WTC11 (cell line): ENCODE results near the gene DSG2.

Source experiments
- AFF4 ChIP-seq: sonication (generic); formaldehyde crosslinking; IDR thresholded peaks from 2 replicates; pipeline ENCODE4 v1.8.1; 2023; ENCODE audit warnings: mild to moderate bottlenecking, missing genetic modification reagents, borderline replicate concordance
- ATF3 ChIP-seq: sonication (generic); formaldehyde crosslinking; conservative IDR thresholded peaks from 2 replicates; pipeline ENCODE4 v1.8.1; 2022; ENCODE audit warnings: mild to moderate bottlenecking, missing genetic modification reagents
- CTCF ChIP-seq: fragments of 200-600 bp; IDR thresholded peaks from 2 replicates; pipeline ENCODE4 v1.8.0; 2022; ENCODE audit warnings: antibody characterized with exemption
- E2F4 ChIP-seq: sonication (generic); formaldehyde crosslinking; IDR thresholded peaks from 2 replicates; pipeline ENCODE4 v1.8.1; 2022; ENCODE audit warnings: low read depth, mild to moderate bottlenecking, moderate library complexity, missing genetic modification reagents, borderline replicate concordance
- EMX1 ChIP-seq: fragments of 250-450 bp; sonication (Bioruptor Pico); IDR thresholded peaks from 2 replicates; pipeline ENCODE4 v1.8.0; 2021; ENCODE audit warnings: mild to moderate bottlenecking
- ERG ChIP-seq: fragments of 250-450 bp; sonication (Bioruptor Pico); IDR thresholded peaks from 2 replicates; pipeline ENCODE4 v1.8.0; 2021; ENCODE audit warnings: mild to moderate bottlenecking
- FOXJ3 ChIP-seq: sonication (generic); formaldehyde crosslinking; IDR thresholded peaks from 2 replicates; pipeline ENCODE4 v1.9.0; 2021; ENCODE audit warnings: missing genetic modification reagents, mild to moderate bottlenecking, borderline replicate concordance
- TCF7 ChIP-seq: sonication (generic); formaldehyde crosslinking; IDR thresholded peaks from 2 replicates; pipeline ENCODE4 v1.8.0; 2022; ENCODE audit warnings: mild to moderate bottlenecking, low read depth, missing genetic modification reagents, moderate library complexity
- USF1 ChIP-seq: sonication (generic); formaldehyde crosslinking; IDR thresholded peaks from 2 replicates; pipeline ENCODE4 v1.8.0; 2022; ENCODE audit warnings: mild to moderate bottlenecking, missing genetic modification reagents
- ZNF416 ChIP-seq: fragments of 250-450 bp; sonication (Bioruptor Pico); IDR thresholded peaks from 2 replicates; pipeline ENCODE4 v1.9.0; 2021; ENCODE audit warnings: mild to moderate bottlenecking, inconsistent platforms

- TF ChIP-seq ATF3 (no peak), CTCF (no peak), ERG (CRISPR knock-in tag) (no peak), ZNF416 (no peak), E2F4 (CRISPR knock-in tag) (no peak), FOXJ3 (CRISPR knock-in tag) (no peak), AFF4 (CRISPR knock-in tag) (no peak), USF1 (CRISPR knock-in tag) (no peak), EMX1 (CRISPR knock-in tag) (no peak), TCF7 (CRISPR knock-in tag) (no peak)
Observed at GRCh38 chr18:31505156-31505555, 7.2 kb downstream of the DSG2 start.
